Adrenal gland (tissue), 19 donors: ENCODE measurements around the gene AGPS. TPM values are rescaled to one million over a fixed set of nuclear protein-coding genes. Genes with fewer than 3 reads are reported as not detected.

Experiments used
- DNase-seq, 7 donors: peaks; one replicate each; pipeline ENCODE4 v3.0.0-alpha.2; 2019 to 2020
- H3K27ac ChIP-seq, 5 donors: fragments of 200-600 bp; sonication (generic) in 4 of 5; 1 replicate in 3 of 5; 2 replicates in 2 of 5; pipeline versions ENCODE4 v1.5.1 to v1.8.0; 2016 to 2020; ENCODE audit warnings: mild to moderate bottlenecking in 1 of 5
- H3K27me3 ChIP-seq: fragments of 200-600 bp; 2 replicates; pipeline ENCODE4 v1.8.0; 2021
- H3K36me3 ChIP-seq, 2 donors: fragments of 200-600 bp; replicated peaks in 1 of 2; 1 replicate in 1 of 2; 2 replicates in 1 of 2; pipeline versions ENCODE4 v1.5.1 to v1.8.0; 2018 to 2022
- H3K4me1 ChIP-seq, 2 donors: fragments of 200-600 bp; replicated peaks in 1 of 2; 1 replicate in 1 of 2; 2 replicates in 1 of 2; pipeline versions ENCODE4 v1.5.1 to v1.8.0; 2018 to 2021
- H3K4me3 ChIP-seq, 4 donors: fragments of 200-600 bp; sonication (generic) in 3 of 4; one replicate each; pipeline ENCODE4 v1.5.1; 2016 to 2018
- H3K9me3 ChIP-seq, 3 donors: fragments of 200-600 bp; sonication (generic) in 1 of 3; replicated peaks in 1 of 3; 1 replicate in 2 of 3; 2 replicates in 1 of 3; pipeline versions ENCODE4 v1.5.1 to v1.8.0; 2016 to 2021
- CTCF ChIP-seq, 6 experiments: fragments of 450-650 bp in 4 of 6; fragments of 200-600 bp in 2 of 6; sonication (generic) in 1 of 6; IDR thresholded peaks; 1 replicate in 5 of 6; 2 replicates in 1 of 6; pipeline versions ENCODE4 v1.5.1 to v1.8.0; 2016 to 2021; ENCODE audit warnings: antibody characterized with exemption in 6 of 6, mild to moderate bottlenecking in 2 of 6, moderate library complexity in 1 of 6
- POLR2A ChIP-seq, 2 donors: fragments of 450-650 bp; IDR thresholded peaks; one replicate each; pipeline ENCODE4 v1.6.1; 2017; ENCODE audit warnings: antibody characterized with exemption in 2 of 2, mild to moderate bottlenecking in 2 of 2, moderate library complexity in 1 of 2
- WGBS, 4 donors: extraction: QIAGEN DNeasy Blood & Tissue Kit in 2 of 4; methylation state at CpG; one replicate each; pipeline versions ENCODE4 v1.1.5 to v1.1.7; 2013 to 2017; 5-methylcytosine and 5-hydroxymethylcytosine counted together
- intact Hi-C, 2 donors: fragments of 100-400 bp; cut with DNase I; formaldehyde crosslinking; loops; one replicate each; pipeline versions ENCODE4 v1.14.1 to v1.15.0; 2022 to 2023
- long read RNA-seq, 10 donors: library from polyadenylated mRNA in 3 of 10; unstranded in 2 of 10; stranded (forward) in 1 of 10; transcript quantifications; one replicate each; pipeline ENCODE4 v2.0.0 and lab custom pipeline, GENCODE V29; 2021 to 2026
- polyA plus RNA-seq, 3 donors: library from polyadenylated mRNA; stranded (reverse); fragments of 200-250 nt in 2 of 3; fragments of 350-450 nt in 1 of 3; fragmentation: Illumina TruSeq in 1 of 3; extraction: RNeasy Lipid Tissue Mini Kit (QIAGEN cat#74804) in 1 of 3; gene quantifications; one replicate each; pipeline ENCODE4 v1.2.3, GENCODE V29; 2013 to 2014
- total RNA-seq, 9 donors: library from RNA; depleted of rRNA in 4 of 9; stranded (reverse); fragments of >200 nt in 4 of 9; fragments of 120-200 nt in 1 of 9; fragmentation: NEBNext Ultra II Directional in 1 of 9; extraction: Animal tissue kit (Norgen Biotek cat#: 25700) in 1 of 9; gene quantifications; one replicate each; pipeline versions ENCODE4 v1.1.0 to v1.2.4, GENCODE V29; 2013 to 2023
- donor health status: healthy with polysubstance abuse.
- donor health status: Bipolar disorder and iron deficiency.
- donor health status: DM: yes; HTN: yes; CAD: no.
- donor health status: DM: no; HTN: no; CAD: no.
- donor health status: DM: no; HTN: no; CAD: no.
- donor health status: DM: yes; HTN: yes; CAD: no.

The AGPS gene
- total RNA-seq (10 to 100 TPM; 24.6 to 43.1 (median 34.7) TPM), polyA plus RNA-seq (10 to 100 TPM in 1 of 3 donors, 1 to 10 TPM in 2; 3.8 to 29.4 (median 6.1) TPM)
- long read RNA-seq, donor 1, full-length matches to known transcripts, result 8 of 25 reads
- long read RNA-seq, donor 1, partial matches to known transcripts, result 17 of 25 reads
- long read RNA-seq, donor 1, other reads (novel, unspliced or antisense), result 0 of 25 reads
- long read RNA-seq, donor 2, full-length matches to known transcripts, result 4 of 4 reads
- long read RNA-seq, donor 2, partial matches to known transcripts, result 0 of 4 reads
- long read RNA-seq, donor 2, other reads (novel, unspliced or antisense), result 0 of 4 reads
- long read RNA-seq, donor 3, full-length matches to known transcripts, result 2 of 2 reads
- long read RNA-seq, donor 3, partial matches to known transcripts, result 0 of 2 reads
- long read RNA-seq, donor 3, other reads (novel, unspliced or antisense), result 0 of 2 reads
- long read RNA-seq, donor 4, full-length matches to known transcripts, result 3 of 4 reads
- long read RNA-seq, donor 4, partial matches to known transcripts, result 1 of 4 reads
- long read RNA-seq, donor 4, other reads (novel, unspliced or antisense), result 0 of 4 reads
- long read RNA-seq, donor 5, full-length matches to known transcripts, result 18 of 24 reads
- long read RNA-seq, donor 5, partial matches to known transcripts, result 1 of 24 reads
- long read RNA-seq, donor 5, other reads (novel, unspliced or antisense), result 5 of 24 reads
- long read RNA-seq, donor 6, partial matches to known transcripts, result 1 of 2 reads
- long read RNA-seq, donor 6, other reads (novel, unspliced or antisense), result 1 of 2 reads
- long read RNA-seq, donor 7, full-length matches to known transcripts, result 1 of 1 reads
- long read RNA-seq, donor 7, partial matches to known transcripts, result 0 of 1 reads
- long read RNA-seq, donor 7, other reads (novel, unspliced or antisense), result 0 of 1 reads
- long read RNA-seq, donor 8, full-length matches to known transcripts, result 8 of 17 reads
- long read RNA-seq, donor 8, partial matches to known transcripts, result 9 of 17 reads
- long read RNA-seq, donor 8, other reads (novel, unspliced or antisense), result 0 of 17 reads
- long read RNA-seq, donor 9, full-length matches to known transcripts, result 3 of 3 reads
- long read RNA-seq, donor 9, partial matches to known transcripts, result 0 of 3 reads
- long read RNA-seq, donor 9, other reads (novel, unspliced or antisense), result 0 of 3 reads
- long read RNA-seq, donor 10, full-length matches to known transcripts, result 3 of 3 reads
- long read RNA-seq, donor 10, partial matches to known transcripts, result 0 of 3 reads
- long read RNA-seq, donor 10, other reads (novel, unspliced or antisense), result 0 of 3 reads

- no peaks in the 10 kb centered on the region for H3K27me3 ChIP-seq
- H3K27ac ChIP-seq, result peak within 1 kb of the TSS in 4 of 5 donors; percentile 42 to 83 (median 66)
Measured at GRCh38 chr2:177392373-177393202, at the start of gene AGPS. Gene AGPS, plus strand, starts transcription at chr2:177392773. Its CDS starts 17 bp downstream, at chr2:177392790.

GRCh38 chr2:177343773-177344172 is 48.8 kb upstream of the AGPS start:
- Histone ChIP-seq H3K27me3 (no peaks in the 10 kb centered on the region), H3K36me3 (no peaks in the 10 kb centered on the region), H3K27ac (no peak overlapping the region), H3K4me1 (no peaks in the 10 kb centered on the region), H3K9me3 (no peaks in the 10 kb centered on the region), H3K4me3 (no peak overlapping the region)
- DNase-seq, result no peak
- no peak for TF ChIP-seq CTCF (IDR thresholded peaks at IDR 0.05)
- TF ChIP-seq POLR2A (IDR thresholded peaks at IDR 0.05), result no peak
- intact Hi-C loops, result loop anchor here (5.0 to 10.0 kb wide), 2 partner anchors 71 to 269 kb away; no protein-coding TSS in a partner anchor
- 89 to 97% (median 93%) methylated on average over 8 of the region's 8 CpGs for WGBS, 4 donors

More at GRCh38 chr2:177392373-177393202, at the start of gene AGPS:
- peak; percentile 71 to 86 (median 78) for DNase-seq
- Histone ChIP-seq H3K9me3 (no peaks in the 10 kb centered on the region), H3K4me3 (peak within 1 kb of the TSS; percentile 61 to 88 (median 72)), H3K36me3 (no peaks in the 10 kb centered on the region), H3K4me1 (peaks cover 6 to 45% of the 10 kb centered on the region in 2 donors)
- intact Hi-C loops, result no loop called here
- TF ChIP-seq CTCF (IDR thresholded peaks at IDR 0.05), result peak in 5 of 6 experiments; percentile 13 to 59 (median 36)
- peak in 1 of 2 donors; percentile 67 for TF ChIP-seq POLR2A (IDR thresholded peaks at IDR 0.05)
- WGBS, 4 donors, result 0 to 2% (median 1%) methylated on average over 23 to 83 of the region's 83 CpGs

DNA sequence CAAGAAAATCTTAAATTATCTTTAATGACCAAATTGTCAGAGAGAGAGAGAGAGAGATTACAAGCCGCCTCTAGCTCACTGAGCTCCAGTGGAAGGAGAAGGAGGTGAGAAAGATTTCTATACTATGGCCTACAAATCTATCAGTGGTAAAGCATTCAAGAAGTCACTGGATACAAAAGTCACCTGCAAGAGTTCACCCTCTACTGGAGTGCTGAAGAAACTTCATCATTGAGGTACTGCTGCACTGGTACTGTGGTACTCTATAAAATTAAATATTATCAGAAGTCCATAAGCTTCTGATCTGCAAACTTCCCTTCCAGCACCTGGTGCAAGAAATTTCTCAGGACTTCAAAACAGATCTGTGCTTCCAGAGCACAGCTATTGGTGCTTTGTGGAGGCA is 48.3 kb upstream of the AGPS start:
- TF ChIP-seq CTCF (IDR thresholded peaks at IDR 0.05) (no peak), POLR2A (IDR thresholded peaks at IDR 0.05) (no peak)
- 95 to 100% (median 98%) methylated on average over 1 of the region's 1 CpG for WGBS, 4 donors
- no peak overlapping the region for H3K27ac ChIP-seq
- H3K4me3 ChIP-seq, result no peak overlapping the region
- DNase-seq, result no peak
- intact Hi-C loops, result loop anchor here (5.0 to 10.0 kb wide), 2 partner anchors 70 to 268 kb away; no protein-coding TSS in a partner anchor
- no peaks in the 10 kb centered on the region for H3K9me3 ChIP-seq
- no peaks in the 10 kb centered on the region for H3K36me3 ChIP-seq
- no peaks in the 10 kb centered on the region for H3K27me3 ChIP-seq
- no peaks in the 10 kb centered on the region for H3K4me1 ChIP-seq
